Naive B cell (primary cell): ENCODE data around the gene RALB. TPM values are rescaled to one million over a fixed set of nuclear protein-coding genes. Genes with fewer than 3 reads are reported as not detected.
A peak's percentile ranks its signal among the peaks of the same experiment; 100 is the strongest.
"Not testable (repeated sequence)": the region's sequence is repeated elsewhere in the genome, so short reads cannot be mapped to it uniquely, and the experiment has no call there.

ENCODE experiments used
- ATAC-seq, 2 donors: fragments of 150-1000 bp; cut with Tn5 transposase; 2 replicates each; pipeline ENCODE4 v1.10.0; 2021; ENCODE audit warnings: low read depth in 2 of 2, mild to moderate bottlenecking in 2 of 2, moderate library complexity in 2 of 2
- DNase-seq: peaks from one replicate; pipeline ENCODE4 v3.0.0; 2022
- H3K27ac Mint-ChIP-seq, 6 donors: one replicate each; pipeline ENCODE4 v1.8.0; 2020 to 2022; ENCODE audit warnings: mild to moderate bottlenecking in 6 of 6, mixed read lengths in 6 of 6, moderate library complexity in 5 of 6, inconsistent platforms in 2 of 6
- H3K27me3 Mint-ChIP-seq, 3 donors: one replicate each; pipeline ENCODE4 v1.8.0; 2021 to 2022; ENCODE audit warnings: mixed read lengths in 3 of 3, mild to moderate bottlenecking in 1 of 3
- H3K36me3 Mint-ChIP-seq, 2 donors: one replicate each; pipeline ENCODE4 v1.8.0; 2020 to 2022; ENCODE audit warnings: mixed read lengths in 2 of 2, inconsistent platforms in 1 of 2, mild to moderate bottlenecking in 1 of 2
- H3K4me1 Mint-ChIP-seq, 3 donors: one replicate each; pipeline ENCODE4 v1.8.0; 2020 to 2022; ENCODE audit warnings: mixed read lengths in 3 of 3, inconsistent platforms in 1 of 3, mild to moderate bottlenecking in 1 of 3, moderate library complexity in 1 of 3
- H3K4me3 Mint-ChIP-seq, 8 donors: one replicate each; pipeline ENCODE4 v1.8.0; 2020 to 2022; ENCODE audit warnings: mild to moderate bottlenecking in 8 of 8, mixed read lengths in 8 of 8, moderate library complexity in 8 of 8, inconsistent platforms in 2 of 8
- H3K9me3 Mint-ChIP-seq, 7 donors: one replicate each; pipeline ENCODE4 v1.8.0; 2020 to 2022; ENCODE audit warnings: mixed read lengths in 7 of 7, mild to moderate bottlenecking in 5 of 7, inconsistent platforms in 2 of 7, moderate library complexity in 1 of 7
- polyA plus RNA-seq, 6 donors: library from polyadenylated mRNA; unstranded; fragments of 300-500 nt; fragmentation: Illumina TruSeq; gene quantifications; one replicate each; pipeline ENCODE4 v1.2.3, GENCODE V29; 2021; ENCODE audit warnings: low read depth in 6 of 6

Gene RALB
- polyA plus RNA-seq, 6 donors from 2014 or later = 84.0 to 121 (median 97.0) TPM

- DNase-seq (no peak), ATAC-seq (no peak)
- Mint-ChIP-seq H3K36me3 (no peaks in the 10 kb centered on the region), H3K4me3 (no peak overlapping the region), H3K27ac (no peak overlapping the region), H3K9me3 (no peaks in the 10 kb centered on the region), H3K27me3 (peaks cover 14 to 41% (median 37%) of the 10 kb centered on the region in 3 donors), H3K4me1 (peaks cover 3 to 20% (median 13%) of the 10 kb centered on the region in 3 donors)
Measured at GRCh38 chr2:120315367-120316033, 62.8 kb downstream of the RALB start.

- Mint-ChIP-seq H3K9me3 (no peaks in the 10 kb centered on the region), H3K4me1 (peaks cover 3 to 20% (median 13%) of the 10 kb centered on the region in 3 donors), H3K4me3 (peak overlapping the region in 1 of 8 donors; percentile 53), H3K27me3 (peaks cover 14 to 41% (median 37%) of the 10 kb centered on the region in 3 donors), H3K36me3 (no peaks in the 10 kb centered on the region), H3K27ac (no peak overlapping the region)
- no peak for DNase-seq
- no peak for ATAC-seq
Measured at GRCh38 chr2:120316071-120316470, 63.4 kb downstream of the RALB start.

GRCh38 chr2:120316528-120317179, 64.0 kb downstream of the RALB start:
- Mint-ChIP-seq H3K27ac (peak overlapping the region in 1 of 6 donors; percentile 37), H3K9me3 (no peaks in the 10 kb centered on the region), H3K27me3 (peaks cover 14 to 41% (median 37%) of the 10 kb centered on the region in 3 donors), H3K36me3 (no peaks in the 10 kb centered on the region), H3K4me3 (peak overlapping the region in 1 of 8 donors; percentile 53), H3K4me1 (peaks cover 3 to 20% (median 13%) of the 10 kb centered on the region in 3 donors)
- ATAC-seq = no peak
- DNase-seq = no peak

GRCh38 chr2:120317180-120317533, 64.5 kb downstream of the RALB start:
- ATAC-seq (no peak), DNase-seq (no peak)
- Mint-ChIP-seq H3K9me3 (no peaks in the 10 kb centered on the region), H3K4me3 (no peak overlapping the region), H3K27me3 (peaks cover 14 to 41% (median 36%) of the 10 kb centered on the region in 3 donors), H3K4me1 (peaks cover 3 to 20% (median 13%) of the 10 kb centered on the region in 3 donors), H3K36me3 (no peaks in the 10 kb centered on the region), H3K27ac (peak overlapping the region in 1 of 6 donors; percentile 37)

GRCh38 chr2:120317916-120318315, 65.3 kb downstream of the RALB start:
- Mint-ChIP-seq H3K4me1 (peaks cover 2 to 13% (median 10%) of the 10 kb centered on the region in 3 donors), H3K27ac (no peak overlapping the region), H3K36me3 (peaks cover 0 to 3% of the 10 kb centered on the region in 2 donors), H3K27me3 (peaks cover 14 to 44% (median 37%) of the 10 kb centered on the region in 3 donors), H3K9me3 (no peaks in the 10 kb centered on the region), H3K4me3 (no peak overlapping the region)
- ATAC-seq = no peak
- no peak for DNase-seq

- H3K27me3 Mint-ChIP-seq = peaks cover 8 to 52% (median 44%) of the 10 kb centered on the region in 3 donors
- peaks cover 0 to 9% of the 10 kb centered on the region in 2 donors for H3K36me3 Mint-ChIP-seq
- no peak overlapping the region for H3K4me3 Mint-ChIP-seq
Measured at GRCh38 chr2:120318626-120319025, 66.0 kb downstream of the RALB start.

GRCh38 chr2:120319123-120319522, 66.5 kb downstream of the RALB start:
- H3K4me1 Mint-ChIP-seq = peaks cover 0 to 3% (median 1%) of the 10 kb centered on the region in 3 donors
- DNase-seq (no peak), ATAC-seq (no peak)
- H3K9me3 Mint-ChIP-seq = no peaks in the 10 kb centered on the region
- peaks cover 6 to 52% (median 43%) of the 10 kb centered on the region in 3 donors for H3K27me3 Mint-ChIP-seq
- peaks cover 0 to 9% of the 10 kb centered on the region in 2 donors for H3K36me3 Mint-ChIP-seq
- no peak overlapping the region for H3K27ac Mint-ChIP-seq
- no peak overlapping the region for H3K4me3 Mint-ChIP-seq

More at GRCh38 chr2:120318626-120319025, 66.0 kb downstream of the RALB start:
- Mint-ChIP-seq H3K27ac (no peak overlapping the region), H3K4me1 (peaks cover 0 to 6% (median 4%) of the 10 kb centered on the region in 3 donors), H3K9me3 (no peaks in the 10 kb centered on the region)
- ATAC-seq (no peak), DNase-seq (no peak)

- peaks cover 4 to 46% (median 36%) of the 10 kb centered on the region in 3 donors for H3K27me3 Mint-ChIP-seq
Measured at GRCh38 chr2:120319686-120320317, 67.2 kb downstream of the RALB start.

GRCh38 chr2:120320318-120320851, 67.7 kb downstream of the RALB start:
- Mint-ChIP-seq H3K27ac (no peak overlapping the region), H3K36me3 (peaks cover 0 to 9% of the 10 kb centered on the region in 2 donors), H3K9me3 (no peaks in the 10 kb centered on the region), H3K27me3 (peaks cover 0 to 40% (median 30%) of the 10 kb centered on the region in 3 donors), H3K4me1 (no peaks in the 10 kb centered on the region), H3K4me3 (no peak overlapping the region)
- no peak for DNase-seq
- ATAC-seq = no peak

More at GRCh38 chr2:120319686-120320317, 67.2 kb downstream of the RALB start:
- no peak overlapping the region for H3K27ac Mint-ChIP-seq
- no peaks in the 10 kb centered on the region for H3K4me1 Mint-ChIP-seq
- H3K9me3 Mint-ChIP-seq = no peaks in the 10 kb centered on the region
- DNase-seq = no peak
- H3K4me3 Mint-ChIP-seq = no peak overlapping the region
- ATAC-seq = no peak
- peaks cover 0 to 9% of the 10 kb centered on the region in 2 donors for H3K36me3 Mint-ChIP-seq

GRCh38 chr2:120320887-120321556, 68.4 kb downstream of the RALB start:
- not testable (repeated sequence) for ATAC-seq, DNase-seq, H3K36me3 Mint-ChIP-seq, H3K4me3 Mint-ChIP-seq, H3K4me1 Mint-ChIP-seq, H3K9me3 Mint-ChIP-seq, H3K27ac Mint-ChIP-seq
- peaks cover 0 to 34% (median 25%) of the 10 kb centered on the region in 3 donors for H3K27me3 Mint-ChIP-seq

GRCh38 chr2:120321721-120322284, 69.2 kb downstream of the RALB start:
- H3K27ac Mint-ChIP-seq = peak overlapping the region in 1 of 6 donors; percentile 65
- no peaks in the 10 kb centered on the region for H3K9me3 Mint-ChIP-seq
- H3K4me1 Mint-ChIP-seq = peaks cover 0 to 2% (median under 1%) of the 10 kb centered on the region in 3 donors
- DNase-seq (no peak), ATAC-seq (no peak)
- peaks cover 0 to 29% (median 27%) of the 10 kb centered on the region in 3 donors for H3K27me3 Mint-ChIP-seq
- no peak overlapping the region for H3K4me3 Mint-ChIP-seq
- H3K36me3 Mint-ChIP-seq = peaks cover 0 to 9% of the 10 kb centered on the region in 2 donors

- DNase-seq (no peak), ATAC-seq (no peak)
- H3K9me3 Mint-ChIP-seq = no peaks in the 10 kb centered on the region
- H3K36me3 Mint-ChIP-seq = peaks cover 0 to 9% of the 10 kb centered on the region in 2 donors
- no peak overlapping the region for H3K27ac Mint-ChIP-seq
- H3K27me3 Mint-ChIP-seq = peaks cover 0 to 35% (median 32%) of the 10 kb centered on the region in 3 donors
- peaks cover 3 to 7% (median 5%) of the 10 kb centered on the region in 3 donors for H3K4me1 Mint-ChIP-seq
- H3K4me3 Mint-ChIP-seq = no peak overlapping the region
Measured at GRCh38 chr2:120322329-120322728, 69.7 kb downstream of the RALB start.
